ENCODE measurements around the gene NELFE. TPM values are rescaled to one million over a fixed set of nuclear protein-coding genes. Genes with fewer than 3 reads are reported as not detected.
"Not testable (repeated sequence)": the region's sequence is repeated elsewhere in the genome, so short reads cannot be mapped to it uniquely, and the experiment has no call there.

The NELFE gene
- total RNA-seq, 1 experiment from 2014 or later = 91.0 TPM

GRCh38 chr6:31907158-31907813 is 51.5 kb downstream of the NELFE start:
- in situ Hi-C loops (cut with HindIII; ENCODE audit: low pct_unique_long_range_greater_than_20kb, low sequenced_read_pairs) = no loop called here
- peak; percentile 65 for DNase-seq (ENCODE audit: low read depth, low spot score)

DNA sequence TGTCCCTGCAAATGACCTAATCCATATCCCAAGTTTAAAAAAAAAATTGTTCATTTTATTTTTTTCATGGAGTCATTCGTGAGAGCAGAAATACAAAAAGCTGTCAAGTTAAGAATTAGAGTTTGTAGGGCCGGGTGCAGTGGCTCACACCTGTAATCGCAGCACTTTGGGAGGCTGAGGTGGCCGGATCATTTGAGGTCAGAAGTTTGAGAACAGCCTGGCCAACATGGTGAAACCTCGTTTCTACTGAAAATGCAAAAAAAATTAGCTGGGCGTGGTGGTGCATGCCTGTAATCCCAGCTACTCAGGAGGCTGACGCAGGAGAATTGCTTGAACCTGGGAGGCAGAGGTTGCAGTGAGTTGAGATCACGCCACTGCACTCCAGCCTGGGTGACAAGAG is 52.0 kb downstream of the NELFE start:
- DNase-seq (ENCODE audit: low read depth, low spot score); in situ Hi-C loops (cut with HindIII; ENCODE audit: low pct_unique_long_range_greater_than_20kb, low sequenced_read_pairs): not testable (repeated sequence)

- DNase-seq (ENCODE audit: low read depth, low spot score) = no peak
- in situ Hi-C loops (cut with HindIII; ENCODE audit: low pct_unique_long_range_greater_than_20kb, low sequenced_read_pairs) = no loop called here
Observed at GRCh38 chr6:31906122-31906521, 52.6 kb downstream of the NELFE start.

- in situ Hi-C loops (cut with HindIII; ENCODE audit: low pct_unique_long_range_greater_than_20kb, low sequenced_read_pairs) = no loop called here
- DNase-seq (ENCODE audit: low read depth, low spot score) = no peak
Observed at GRCh38 chr6:31905041-31905440, 53.7 kb downstream of the NELFE start.

GRCh38 chr6:31903957-31904356 is 54.8 kb downstream of the NELFE start:
- in situ Hi-C loops (cut with HindIII; ENCODE audit: low pct_unique_long_range_greater_than_20kb, low sequenced_read_pairs) = no loop called here
- DNase-seq (ENCODE audit: low read depth, low spot score) = no peak

Small RNA genes lying within 50 kb of the gene (small RNA-seq; reads per million reads assigned to genes)
- gene AL645922.1 = 0 reads per million in 2 experiments

Other genes with a start within 250 kb of the NELFE start
- not detected in 2 replicates for gene LY6G6D, start 243.6 kb downstream of the NELFE start, total RNA-seq (2014; rRNA removed; shearing (Covaris generic))
- not detected in 2 replicates for gene LY6G6C, start 237.2 kb downstream of the NELFE start, total RNA-seq (2014; rRNA removed; shearing (Covaris generic))
- gene MPIG6B, start 235.6 kb downstream of the NELFE start, total RNA-seq (2014; rRNA removed; shearing (Covaris generic)) = not detected in 2 replicates
- 4.6 and 4.7 TPM in 2 replicates for gene DDAH2, start 229.7 kb downstream of the NELFE start, total RNA-seq (2014; rRNA removed; shearing (Covaris generic))
- 466 and 467 TPM in 2 replicates for gene CLIC1, start 222.4 kb downstream of the NELFE start, total RNA-seq (2014; rRNA removed; shearing (Covaris generic))
- gene MSH5, start 219.0 kb downstream of the NELFE start, total RNA-seq (2014; rRNA removed; shearing (Covaris generic)) = 16.1 and 17.5 TPM in 2 replicates
- 1.1 and 1.7 TPM in 2 replicates for gene SAPCD1, start 196.3 kb downstream of the NELFE start, total RNA-seq (2014; rRNA removed; shearing (Covaris generic))
- not detected in 2 replicates for gene VWA7, start 181.6 kb downstream of the NELFE start, total RNA-seq (2014; rRNA removed; shearing (Covaris generic))
- 38.9 and 53.0 TPM in 2 replicates for gene VARS1, start 163.2 kb downstream of the NELFE start, total RNA-seq (2014; rRNA removed; shearing (Covaris generic))
- 45.6 and 47.0 TPM in 2 replicates for gene LSM2, start 152.0 kb downstream of the NELFE start, total RNA-seq (2014; rRNA removed; shearing (Covaris generic))
- 0.29 TPM in 2 replicates for gene HSPA1L, start 143.7 kb downstream of the NELFE start, total RNA-seq (2014; rRNA removed; shearing (Covaris generic))
- gene HSPA1A, start 143.4 kb downstream of the NELFE start, total RNA-seq (2014; rRNA removed; shearing (Covaris generic)) = 7.1 and 8.2 TPM in 2 replicates
- gene HSPA1B, start 131.2 kb downstream of the NELFE start, total RNA-seq (2014; rRNA removed; shearing (Covaris generic)) = 104 TPM in 2 replicates
- 213 and 215 TPM in 2 replicates for gene NEU1, start 96.2 kb downstream of the NELFE start, total RNA-seq (2014; rRNA removed; shearing (Covaris generic))
- gene SLC44A4, start 80.0 kb downstream of the NELFE start, total RNA-seq (2014; rRNA removed; shearing (Covaris generic)) = not detected in 2 replicates
- gene EHMT2, start 61.3 kb downstream of the NELFE start, total RNA-seq (2014; rRNA removed; shearing (Covaris generic)) = 39.4 and 47.7 TPM in 2 replicates
- 1.3 and 2.2 TPM in 2 replicates for gene ZBTB12, start 56.9 kb downstream of the NELFE start, total RNA-seq (2014; rRNA removed; shearing (Covaris generic))
- gene C2, start 31.3 kb downstream of the NELFE start, total RNA-seq (2014; rRNA removed; shearing (Covaris generic)) = 9.4 and 10.1 TPM in 2 replicates
- gene CFB, start 12.9 kb downstream of the NELFE start, total RNA-seq (2014; rRNA removed; shearing (Covaris generic)) = not detected in 2 replicates
- 21.4 and 28.3 TPM in 2 replicates for gene SKIC2, start 204 bp upstream of the NELFE start, total RNA-seq (2014; rRNA removed; shearing (Covaris generic))
- gene DXO, start 13.2 kb upstream of the NELFE start, total RNA-seq (2014; rRNA removed; shearing (Covaris generic)) = 5.2 and 9.2 TPM in 2 replicates
- 1.6 and 2.2 TPM in 2 replicates for gene C4A, start 23.1 kb upstream of the NELFE start, total RNA-seq (2014; rRNA removed; shearing (Covaris generic))
- 0.45 and 2.2 TPM in 2 replicates for gene C4B, start 55.8 kb upstream of the NELFE start, total RNA-seq (2014; rRNA removed; shearing (Covaris generic))
- gene CYP21A2, start 79.4 kb upstream of the NELFE start, total RNA-seq (2014; rRNA removed; shearing (Covaris generic)) = not detected in 2 replicates
- 0.37 TPM in 1 of 2 replicates, not detected in the other for gene TNXB, start 150.4 kb upstream of the NELFE start, total RNA-seq (2014; rRNA removed; shearing (Covaris generic))
- gene ATF6B, start 169.3 kb upstream of the NELFE start, total RNA-seq (2014; rRNA removed; shearing (Covaris generic)) = 15.1 and 15.3 TPM in 2 replicates
- gene FKBPL, start 171.3 kb upstream of the NELFE start, total RNA-seq (2014; rRNA removed; shearing (Covaris generic)) = 8.1 and 8.7 TPM in 2 replicates
- gene PRRT1, start 193.0 kb upstream of the NELFE start, total RNA-seq (2014; rRNA removed; shearing (Covaris generic)) = 0.16 and 0.21 TPM in 2 replicates
- gene PPT2, start 195.2 kb upstream of the NELFE start, total RNA-seq (2014; rRNA removed; shearing (Covaris generic)) = 73.5 and 109 TPM in 2 replicates
- 11.4 and 15.0 TPM in 2 replicates for gene EGFL8, start 205.6 kb upstream of the NELFE start, total RNA-seq (2014; rRNA removed; shearing (Covaris generic))
- gene AGPAT1, start 217.1 kb upstream of the NELFE start, total RNA-seq (2014; rRNA removed; shearing (Covaris generic)) = 77.8 and 85.2 TPM in 2 replicates
- gene RNF5, start 219.4 kb upstream of the NELFE start, total RNA-seq (2014; rRNA removed; shearing (Covaris generic)) = 23.9 and 29.5 TPM in 2 replicates
- 0.35 and 0.85 TPM in 2 replicates for gene AGER, start 225.3 kb upstream of the NELFE start, total RNA-seq (2014; rRNA removed; shearing (Covaris generic))
- 16.7 and 17.7 TPM in 2 replicates for gene PBX2, start 231.2 kb upstream of the NELFE start, total RNA-seq (2014; rRNA removed; shearing (Covaris generic))
- gene GPSM3, start 233.7 kb upstream of the NELFE start, total RNA-seq (2014; rRNA removed; shearing (Covaris generic)) = 3.3 and 5.4 TPM in 2 replicates